Erythroblast (primary cell): ENCODE results near the gene DNER.

Source experiments
- GATA1 ChIP-seq: IDR thresholded peaks from 2 replicates; pipeline ENCODE4 v1.6.1; 2011; ENCODE audit warnings: low read depth, mild to moderate bottlenecking, control low read depth, low read length, moderate library complexity
- POLR2A ChIP-seq: IDR thresholded peaks from 2 replicates; pipeline ENCODE4 v1.6.1; 2011; ENCODE audit warnings: mild to moderate bottlenecking, low read length

GRCh38 chr2:229401171-229401865 lies 313.0 kb downstream of the DNER start:
- TF ChIP-seq POLR2A (no peak), GATA1 (no peak)
